GM23248 (cell line): Measurements from ENCODE around the gene DMBT1. TPM values are rescaled to one million over a fixed set of nuclear protein-coding genes. Genes with fewer than 3 reads are reported as not detected.

ENCODE experiments used
- DNase-seq: peaks from one replicate; pipeline ENCODE4 v3.0.0-alpha.2; 2015
- H2AFZ ChIP-seq: fragments of 200-600 bp; sonication (generic); 2 replicates; pipeline ENCODE4 v1.6.1; 2016; ENCODE audit warnings: antibody characterized with exemption
- H3F3A ChIP-seq: fragments of 200-600 bp; sonication (generic); 2 replicates; pipeline ENCODE4 v1.6.1; 2016; ENCODE audit warnings: mild to moderate bottlenecking, antibody characterized with exemption, mixed run types; ENCODE audit not compliant: insufficient read depth
- H3K27ac ChIP-seq: fragments of 200-600 bp; sonication (generic); 2 replicates; pipeline ENCODE4 v1.5.1; 2016; ENCODE audit warnings: mild to moderate bottlenecking
- H3K27me3 ChIP-seq: fragments of 200-600 bp; sonication (generic); replicated peaks from 2 replicates; pipeline ENCODE4 v1.6.1; 2016; ENCODE audit warnings: mild to moderate bottlenecking; ENCODE audit not compliant: insufficient read depth
- H3K36me3 ChIP-seq: fragments of 200-600 bp; sonication (generic); 2 replicates; pipeline ENCODE4 v1.6.1; 2016; ENCODE audit warnings: low read depth, mild to moderate bottlenecking
- H3K4me1 ChIP-seq: fragments of 200-600 bp; sonication (generic); 2 replicates; pipeline ENCODE4 v1.6.1; 2016; ENCODE audit warnings: mild to moderate bottlenecking; ENCODE audit not compliant: insufficient read depth
- H3K4me2 ChIP-seq: fragments of 200-600 bp; sonication (generic); one replicate; pipeline ENCODE4 v1.6.1; 2016; ENCODE audit warnings: mild to moderate bottlenecking; ENCODE audit not compliant: unreplicated experiment
- H3K4me3 ChIP-seq: fragments of 200-600 bp; sonication (generic); 2 replicates; pipeline ENCODE4 v1.5.1; 2016; ENCODE audit warnings: mild to moderate bottlenecking
- H3K79me2 ChIP-seq: fragments of 200-600 bp; sonication (generic); 2 replicates; pipeline ENCODE4 v1.6.1; 2016; ENCODE audit warnings: mild to moderate bottlenecking; ENCODE audit not compliant: insufficient read depth
- H3K9ac ChIP-seq: fragments of 200-600 bp; sonication (generic); 2 replicates; pipeline ENCODE4 v1.6.1; 2016; ENCODE audit warnings: mild to moderate bottlenecking
- H3K9me2 ChIP-seq: fragments of 200-600 bp; sonication (generic); 2 replicates; pipeline ENCODE4 v1.6.1; 2016; ENCODE audit warnings: mixed run types, mild to moderate bottlenecking, moderate library complexity; ENCODE audit not compliant: insufficient read depth
- H3K9me3 ChIP-seq: fragments of 200-600 bp; sonication (generic); one replicate; pipeline ENCODE4 v1.6.1; 2017; ENCODE audit warnings: low read depth
- H4K20me1 ChIP-seq: fragments of 200-600 bp; sonication (generic); 2 replicates; pipeline ENCODE4 v1.6.0; 2016; ENCODE audit not compliant: insufficient read depth
- EZH2 ChIP-seq: fragments of 200-600 bp; sonication (generic); IDR thresholded peaks from 2 replicates; pipeline ENCODE4 v1.6.1; 2018; ENCODE audit warnings: antibody characterized with exemption, mild to moderate bottlenecking; ENCODE audit not compliant: insufficient read depth, poor library complexity, severe bottlenecking
- EZH2phosphoT487 ChIP-seq: fragments of 200-600 bp; sonication (generic); IDR thresholded peaks from 2 replicates; pipeline ENCODE4 v1.6.1; 2018; ENCODE audit warnings: antibody characterized with exemption, moderate library complexity, mild to moderate bottlenecking, low read depth; ENCODE audit not compliant: insufficient read depth
- WGBS, 2 experiments: methylation state at CpG; one replicate each; pipeline ENCODE4 v1.1.6; 2015 to 2017; ENCODE audit warnings: low lambda C conversion rate in 2 of 2, low coverage in 1 of 2; ENCODE audit errors: missing lambda C conversion rate in 2 of 2; 5-methylcytosine and 5-hydroxymethylcytosine counted together
- in situ Hi-C: fragments of 300-500 bp; cut with MboI; formaldehyde crosslinking; loops from 2 replicates; pipeline ENCODE4 v1.15.0; 2020
- polyA plus RNA-seq: library from polyadenylated mRNA; unstranded; fragments of >200 nt; fragmentation: Nextera tagmentation; extraction: Ambion mirVana; gene quantifications from 2 replicates; pipeline ENCODE4 v1.2.1, GENCODE V29; 2016
- total RNA-seq: library from RNA; depleted of rRNA; stranded (reverse); fragments of >200 nt; shearing (Covaris generic); gene quantifications from 2 replicates; pipeline ENCODE4 v1.2.3, GENCODE V29; 2014

DMBT1 gene
- total and polyA plus RNA-seq, 2 experiments from 2014 or later = not detected

- Histone ChIP-seq H4K20me1 (no peaks in the 10 kb centered on the region), H3K4me2 (no peak overlapping the region), H3K4me1 (peaks cover 5% of the 10 kb centered on the region; the same call in 1 of the 2 replicates), H3F3A (no peaks in the 10 kb centered on the region), H3K27ac (no peak overlapping the region), H3K9me2 (no peaks in the 10 kb centered on the region), H3K79me2 (no peaks in the 10 kb centered on the region), H2AFZ (no peak overlapping the region), H3K27me3 (no peaks in the 10 kb centered on the region; the same call in 1 of the 2 replicates), H3K9ac (no peak overlapping the region), H3K4me3 (no peak overlapping the region), H3K9me3 (no peaks in the 10 kb centered on the region), H3K36me3 (no peaks in the 10 kb centered on the region)
- 29% methylated on average over 3 of the region's 3 CpGs for WGBS, 2 experiments
- in situ Hi-C loops = no loop called here
- no peak for DNase-seq
- no peak for TF ChIP-seq EZH2
- TF ChIP-seq EZH2phosphoT487 = no peak
These were observed 39.5 kb upstream of the DMBT1 start for GRCh38 chr10:122521011-122521410.

GRCh38 chr10:122524811-122525210 is 35.7 kb upstream of the DMBT1 start:
- 61 to 71% methylated on average over 3 of the region's 3 CpGs for WGBS, 2 experiments
- no peak overlapping the region for H3K9ac ChIP-seq
- H2AFZ ChIP-seq = no peak overlapping the region
- in situ Hi-C loops = no loop called here
- H3K27me3 ChIP-seq = no peaks in the 10 kb centered on the region; the same call in 1 of the 2 replicates
- TF ChIP-seq EZH2phosphoT487 = no peak
- TF ChIP-seq EZH2 = no peak
- H3K9me2 ChIP-seq = no peaks in the 10 kb centered on the region
- H3K4me3 ChIP-seq = no peak overlapping the region
- H3F3A ChIP-seq = no peaks in the 10 kb centered on the region
- peaks cover 5% of the 10 kb centered on the region; the same call in 1 of the 2 replicates for H3K4me1 ChIP-seq
- no peak overlapping the region for H3K27ac ChIP-seq
- H3K79me2 ChIP-seq = no peaks in the 10 kb centered on the region
- no peak overlapping the region for H3K4me2 ChIP-seq
- no peaks in the 10 kb centered on the region for H3K9me3 ChIP-seq
- no peaks in the 10 kb centered on the region for H3K36me3 ChIP-seq
- DNase-seq = no peak
- H4K20me1 ChIP-seq = no peaks in the 10 kb centered on the region

GRCh38 chr10:122525788-122526187 is 34.8 kb upstream of the DMBT1 start:
- Histone ChIP-seq H3K79me2 (no peaks in the 10 kb centered on the region), H3K27me3 (no peaks in the 10 kb centered on the region; the same call in 1 of the 2 replicates), H4K20me1 (no peaks in the 10 kb centered on the region), H3K27ac (no peak overlapping the region), H2AFZ (no peak overlapping the region), H3K9ac (no peak overlapping the region), H3K9me2 (no peaks in the 10 kb centered on the region), H3F3A (no peaks in the 10 kb centered on the region), H3K4me3 (no peak overlapping the region), H3K4me2 (no peak overlapping the region), H3K9me3 (no peaks in the 10 kb centered on the region), H3K36me3 (no peaks in the 10 kb centered on the region), H3K4me1 (peaks cover 5% of the 10 kb centered on the region; the same call in 1 of the 2 replicates)
- TF ChIP-seq EZH2phosphoT487 (no peak), EZH2 (no peak)
- DNase-seq = no peak
- WGBS, 2 experiments = 62 to 67% methylated on average over 6 of the region's 6 CpGs
- in situ Hi-C loops = no loop called here

- no peak overlapping the region for H3K4me3 ChIP-seq
- no peaks in the 10 kb centered on the region for H3K36me3 ChIP-seq
- WGBS, 2 experiments = 45 to 48% methylated on average over 5 of the region's 5 CpGs
- no peaks in the 10 kb centered on the region for H3K4me1 ChIP-seq
- H3F3A ChIP-seq = no peaks in the 10 kb centered on the region
- H2AFZ ChIP-seq = no peak overlapping the region
- in situ Hi-C loops = no loop called here
- DNase-seq = no peak
- no peaks in the 10 kb centered on the region for H3K79me2 ChIP-seq
- no peak overlapping the region for H3K4me2 ChIP-seq
- H3K9ac ChIP-seq = no peak overlapping the region
- no peaks in the 10 kb centered on the region; the same call in 1 of the 2 replicates for H3K27me3 ChIP-seq
- H3K27ac ChIP-seq = no peak overlapping the region
- H3K9me2 ChIP-seq = no peaks in the 10 kb centered on the region
- no peak for TF ChIP-seq EZH2phosphoT487
- H4K20me1 ChIP-seq = no peaks in the 10 kb centered on the region
- no peaks in the 10 kb centered on the region for H3K9me3 ChIP-seq
These were observed 33.7 kb upstream of the DMBT1 start for GRCh38 chr10:122526892-122527291.

- TF ChIP-seq EZH2 = no peak
- TF ChIP-seq EZH2phosphoT487 = no peak
- no peak for DNase-seq
- H2AFZ ChIP-seq = no peak overlapping the region
- H3K27ac ChIP-seq = no peak overlapping the region
- H3K36me3 ChIP-seq = no peaks in the 10 kb centered on the region
- no peak overlapping the region for H3K4me2 ChIP-seq
- WGBS, 2 experiments = 72% methylated on average over 11 of the region's 11 CpGs
- H3K4me3 ChIP-seq = no peak overlapping the region
- H3K9me2 ChIP-seq = no peaks in the 10 kb centered on the region
- in situ Hi-C loops = no loop called here
- H3K9ac ChIP-seq = no peak overlapping the region
- H3K27me3 ChIP-seq = no peaks in the 10 kb centered on the region
- no peaks in the 10 kb centered on the region for H3K79me2 ChIP-seq
- no peaks in the 10 kb centered on the region for H3F3A ChIP-seq
- H3K4me1 ChIP-seq = no peaks in the 10 kb centered on the region
- H3K9me3 ChIP-seq = no peaks in the 10 kb centered on the region
- no peaks in the 10 kb centered on the region for H4K20me1 ChIP-seq
These were observed 30.4 kb upstream of the DMBT1 start for GRCh38 chr10:122530177-122530576.
